Spleen (tissue), 7 donors: ENCODE data around the gene PCED1B.

Experiments used
- POLR2A ChIP-seq, 3 donors: fragments of 450-650 bp; IDR thresholded peaks; one replicate each; pipeline ENCODE4 v1.5.1; 2017; ENCODE audit warnings: antibody characterized with exemption in 3 of 3, mild to moderate bottlenecking in 1 of 3
- POLR2AphosphoS5 ChIP-seq, 3 donors: sonication (generic); formaldehyde crosslinking; IDR thresholded peaks; one replicate each; pipeline ENCODE4 v1.5.1; 2017; ENCODE audit warnings: antibody characterized with exemption in 3 of 3
- TF ChIP-seq, protein P1 (sequence below), 11 experiments: fragments of 200-600 bp in 7 of 11; fragments of 450-650 bp in 4 of 11; sonication (generic) in 4 of 11; IDR thresholded peaks in 8 of 11; conservative IDR thresholded peaks in 3 of 11; 1 replicate in 7 of 11; 2 replicates in 4 of 11; pipeline versions ENCODE4 v1.4.0 to v1.8.0; 2016 to 2021; ENCODE audit warnings: antibody characterized with exemption in 11 of 11, inconsistent platforms in 4 of 11, mild to moderate bottlenecking in 1 of 11
- donor health status: DM: no; HTN: no; CAD: no; lungs with moderate emphysema.
- donor health status: DM: no; HTN: no; CAD: no.
- donor health status: DM: no; HTN: no; CAD: no.

GRCh38 chr12:47274760-47275159, 195.3 kb downstream of the PCED1B start:
- no peak for TF ChIP-seq POLR2A (IDR thresholded peaks at IDR 0.05)
- TF ChIP-seq, protein P1, sequence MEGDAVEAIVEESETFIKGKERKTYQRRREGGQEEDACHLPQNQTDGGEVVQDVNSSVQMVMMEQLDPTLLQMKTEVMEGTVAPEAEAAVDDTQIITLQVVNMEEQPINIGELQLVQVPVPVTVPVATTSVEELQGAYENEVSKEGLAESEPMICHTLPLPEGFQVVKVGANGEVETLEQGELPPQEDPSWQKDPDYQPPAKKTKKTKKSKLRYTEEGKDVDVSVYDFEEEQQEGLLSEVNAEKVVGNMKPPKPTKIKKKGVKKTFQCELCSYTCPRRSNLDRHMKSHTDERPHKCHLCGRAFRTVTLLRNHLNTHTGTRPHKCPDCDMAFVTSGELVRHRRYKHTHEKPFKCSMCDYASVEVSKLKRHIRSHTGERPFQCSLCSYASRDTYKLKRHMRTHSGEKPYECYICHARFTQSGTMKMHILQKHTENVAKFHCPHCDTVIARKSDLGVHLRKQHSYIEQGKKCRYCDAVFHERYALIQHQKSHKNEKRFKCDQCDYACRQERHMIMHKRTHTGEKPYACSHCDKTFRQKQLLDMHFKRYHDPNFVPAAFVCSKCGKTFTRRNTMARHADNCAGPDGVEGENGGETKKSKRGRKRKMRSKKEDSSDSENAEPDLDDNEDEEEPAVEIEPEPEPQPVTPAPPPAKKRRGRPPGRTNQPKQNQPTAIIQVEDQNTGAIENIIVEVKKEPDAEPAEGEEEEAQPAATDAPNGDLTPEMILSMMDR (IDR thresholded peaks at IDR 0.05 in 8 of 11, conservative IDR thresholded peaks at IDR 0.05 in 3 of 11): no peak
- no peak for TF ChIP-seq POLR2AphosphoS5 (IDR thresholded peaks at IDR 0.05)
